ENCODE results near the gene NCKAP5.

Gene NCKAP5

GRCh38 chr2:133343018-133343352, 225.3 kb downstream of the NCKAP5 start:
- no peak for DNase-seq (ENCODE audit: low read depth in 1 of 2, low spot score in 1 of 2)

- no peak for DNase-seq (ENCODE audit: low read depth in 1 of 2, low spot score in 1 of 2)
Measured at GRCh38 chr2:133342286-133343017, 225.8 kb downstream of the NCKAP5 start.

GRCh38 chr2:133341575-133341974, 226.7 kb downstream of the NCKAP5 start:
- DNase-seq (ENCODE audit: low read depth in 1 of 2, low spot score in 1 of 2) = no peak

- no peak for DNase-seq (ENCODE audit: low read depth in 1 of 2, low spot score in 1 of 2)
Measured at GRCh38 chr2:133338224-133338623, 230.0 kb downstream of the NCKAP5 start.

- no peak for DNase-seq (ENCODE audit: low read depth in 1 of 2, low spot score in 1 of 2)
Measured at GRCh38 chr2:133334923-133335322, 233.3 kb downstream of the NCKAP5 start.

- DNase-seq (ENCODE audit: low read depth in 1 of 2, low spot score in 1 of 2) = no peak
Measured at GRCh38 chr2:133333181-133333580, 235.1 kb downstream of the NCKAP5 start.

GRCh38 chr2:133331436-133331835, 236.8 kb downstream of the NCKAP5 start:
- DNase-seq (ENCODE audit: low read depth in 1 of 2, low spot score in 1 of 2) = no peak

GRCh38 chr2:133326652-133327397, 241.4 kb downstream of the NCKAP5 start:
- DNase-seq (ENCODE audit: low read depth in 1 of 2, low spot score in 1 of 2) = no peak

- DNase-seq (ENCODE audit: low read depth in 1 of 2, low spot score in 1 of 2) = no peak
Measured at GRCh38 chr2:133324150-133324561, 244.1 kb downstream of the NCKAP5 start.

- no peak for DNase-seq (ENCODE audit: low read depth in 1 of 2, low spot score in 1 of 2)
Measured at GRCh38 chr2:133322909-133323308, 245.4 kb downstream of the NCKAP5 start.

- DNase-seq (ENCODE audit: low read depth in 1 of 2, low spot score in 1 of 2) = no peak
Measured at GRCh38 chr2:133317178-133317577, 251.1 kb downstream of the NCKAP5 start.

GRCh38 chr2:133316557-133316956, 251.7 kb downstream of the NCKAP5 start:
- DNase-seq (ENCODE audit: low read depth in 1 of 2, low spot score in 1 of 2) = no peak

- DNase-seq (ENCODE audit: low read depth in 1 of 2, low spot score in 1 of 2) = no peak
Measured at GRCh38 chr2:133315280-133315679, 253.0 kb downstream of the NCKAP5 start.

GRCh38 chr2:133314795-133315194, 253.5 kb downstream of the NCKAP5 start:
- no peak for DNase-seq (ENCODE audit: low read depth in 1 of 2, low spot score in 1 of 2)

- DNase-seq (ENCODE audit: low read depth in 1 of 2, low spot score in 1 of 2) = no peak
Measured at GRCh38 chr2:133312038-133312729, 256.1 kb downstream of the NCKAP5 start.

- no peak for DNase-seq (ENCODE audit: low read depth in 1 of 2, low spot score in 1 of 2)
Measured at GRCh38 chr2:133306236-133306635, 262.0 kb downstream of the NCKAP5 start.

GRCh38 chr2:133304344-133304743, 263.9 kb downstream of the NCKAP5 start:
- DNase-seq (ENCODE audit: low read depth in 1 of 2, low spot score in 1 of 2) = no peak

- DNase-seq (ENCODE audit: low read depth in 1 of 2, low spot score in 1 of 2) = no peak
Measured at GRCh38 chr2:133303150-133303549, 265.1 kb downstream of the NCKAP5 start.

- no peak for DNase-seq (ENCODE audit: low read depth in 1 of 2, low spot score in 1 of 2)
Measured at GRCh38 chr2:133296401-133296800, 271.9 kb downstream of the NCKAP5 start.

- DNase-seq (ENCODE audit: low read depth in 1 of 2, low spot score in 1 of 2) = no peak
Measured at GRCh38 chr2:133293544-133294353, 274.5 kb downstream of the NCKAP5 start.

GRCh38 chr2:133292259-133292658, 276.0 kb downstream of the NCKAP5 start:
- DNase-seq (ENCODE audit: low read depth in 1 of 2, low spot score in 1 of 2) = no peak

Measured in stimulated activated CD4-positive, alpha-beta T cell treated with anti-CD3 and anti-CD28 coated beads, Interleukin-15, amount 100 ng/mL, for 1 hour (primary cell).